ENCODE measurements around the gene TMEFF2. TPM values are rescaled to one million over a fixed set of nuclear protein-coding genes. Genes with fewer than 3 reads are reported as not detected.

TMEFF2 gene
- total RNA-seq, 6 experiments from 2014 or later: 0.18 to 0.25 (median 0.22) TPM; not detected in 3

- no peak for DNase-seq
- TF ChIP-seq CTCF (IDR thresholded peaks at IDR 0.05): no peak
- no peak overlapping the region for H3K4me3 Mint-ChIP-seq
- H3K9me3 Mint-ChIP-seq: no peaks in the 10 kb centered on the region
- H3K36me3 Mint-ChIP-seq (ENCODE audit: low read depth): no peaks in the 10 kb centered on the region
- no peaks in the 10 kb centered on the region for H3K27me3 Mint-ChIP-seq (ENCODE audit: insufficient read depth)
- no peak overlapping the region for H3K27ac Mint-ChIP-seq
- no peaks in the 10 kb centered on the region for H3K4me1 Mint-ChIP-seq (ENCODE audit: low read depth)
Observed at GRCh38 chr2:192059266-192059665, 135.5 kb downstream of the TMEFF2 start.

GRCh38 chr2:192053921-192054320 is 140.8 kb downstream of the TMEFF2 start:
- Mint-ChIP-seq H3K4me1 (ENCODE audit: low read depth) (no peaks in the 10 kb centered on the region), H3K27ac (no peak overlapping the region), H3K9me3 (no peaks in the 10 kb centered on the region), H3K36me3 (ENCODE audit: low read depth) (no peaks in the 10 kb centered on the region), H3K4me3 (no peak overlapping the region), H3K27me3 (ENCODE audit: insufficient read depth) (no peaks in the 10 kb centered on the region)
- no peak for DNase-seq
- no peak for TF ChIP-seq CTCF (IDR thresholded peaks at IDR 0.05)

- no peaks in the 10 kb centered on the region for H3K9me3 Mint-ChIP-seq
- no peaks in the 10 kb centered on the region for H3K4me1 Mint-ChIP-seq (ENCODE audit: low read depth)
- no peak overlapping the region for H3K27ac Mint-ChIP-seq
- H3K36me3 Mint-ChIP-seq (ENCODE audit: low read depth): no peaks in the 10 kb centered on the region
- no peak for TF ChIP-seq CTCF (IDR thresholded peaks at IDR 0.05)
- H3K27me3 Mint-ChIP-seq (ENCODE audit: insufficient read depth): no peaks in the 10 kb centered on the region
- no peak overlapping the region for H3K4me3 Mint-ChIP-seq
- DNase-seq: no peak
Observed at GRCh38 chr2:192051533-192051932, 143.2 kb downstream of the TMEFF2 start.

- H3K4me3 Mint-ChIP-seq: no peak overlapping the region
- TF ChIP-seq CTCF (IDR thresholded peaks at IDR 0.05): no peak
- no peak overlapping the region for H3K27ac Mint-ChIP-seq
- H3K27me3 Mint-ChIP-seq (ENCODE audit: insufficient read depth): no peaks in the 10 kb centered on the region
- no peaks in the 10 kb centered on the region for H3K36me3 Mint-ChIP-seq (ENCODE audit: low read depth)
- H3K4me1 Mint-ChIP-seq (ENCODE audit: low read depth): no peaks in the 10 kb centered on the region
- DNase-seq: no peak
- no peaks in the 10 kb centered on the region for H3K9me3 Mint-ChIP-seq
Observed at GRCh38 chr2:192049362-192049761, 145.4 kb downstream of the TMEFF2 start.

- TF ChIP-seq CTCF (IDR thresholded peaks at IDR 0.05): no peak
- no peaks in the 10 kb centered on the region for H3K9me3 Mint-ChIP-seq
- H3K36me3 Mint-ChIP-seq (ENCODE audit: low read depth): no peaks in the 10 kb centered on the region
- H3K4me1 Mint-ChIP-seq (ENCODE audit: low read depth): no peaks in the 10 kb centered on the region
- H3K4me3 Mint-ChIP-seq: no peak overlapping the region
- DNase-seq: no peak
- no peak overlapping the region for H3K27ac Mint-ChIP-seq
- no peaks in the 10 kb centered on the region for H3K27me3 Mint-ChIP-seq (ENCODE audit: insufficient read depth)
Observed at GRCh38 chr2:192047315-192048107, 147.2 kb downstream of the TMEFF2 start.
